Measurements from ENCODE around the gene SDR39U1.
"Not testable (repeated sequence)": the region's sequence is repeated elsewhere in the genome, so short reads cannot be mapped to it uniquely, and the experiment has no call there.

Gene SDR39U1, protein sequence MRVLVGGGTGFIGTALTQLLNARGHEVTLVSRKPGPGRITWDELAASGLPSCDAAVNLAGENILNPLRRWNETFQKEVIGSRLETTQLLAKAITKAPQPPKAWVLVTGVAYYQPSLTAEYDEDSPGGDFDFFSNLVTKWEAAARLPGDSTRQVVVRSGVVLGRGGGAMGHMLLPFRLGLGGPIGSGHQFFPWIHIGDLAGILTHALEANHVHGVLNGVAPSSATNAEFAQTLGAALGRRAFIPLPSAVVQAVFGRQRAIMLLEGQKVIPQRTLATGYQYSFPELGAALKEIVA

DNA sequence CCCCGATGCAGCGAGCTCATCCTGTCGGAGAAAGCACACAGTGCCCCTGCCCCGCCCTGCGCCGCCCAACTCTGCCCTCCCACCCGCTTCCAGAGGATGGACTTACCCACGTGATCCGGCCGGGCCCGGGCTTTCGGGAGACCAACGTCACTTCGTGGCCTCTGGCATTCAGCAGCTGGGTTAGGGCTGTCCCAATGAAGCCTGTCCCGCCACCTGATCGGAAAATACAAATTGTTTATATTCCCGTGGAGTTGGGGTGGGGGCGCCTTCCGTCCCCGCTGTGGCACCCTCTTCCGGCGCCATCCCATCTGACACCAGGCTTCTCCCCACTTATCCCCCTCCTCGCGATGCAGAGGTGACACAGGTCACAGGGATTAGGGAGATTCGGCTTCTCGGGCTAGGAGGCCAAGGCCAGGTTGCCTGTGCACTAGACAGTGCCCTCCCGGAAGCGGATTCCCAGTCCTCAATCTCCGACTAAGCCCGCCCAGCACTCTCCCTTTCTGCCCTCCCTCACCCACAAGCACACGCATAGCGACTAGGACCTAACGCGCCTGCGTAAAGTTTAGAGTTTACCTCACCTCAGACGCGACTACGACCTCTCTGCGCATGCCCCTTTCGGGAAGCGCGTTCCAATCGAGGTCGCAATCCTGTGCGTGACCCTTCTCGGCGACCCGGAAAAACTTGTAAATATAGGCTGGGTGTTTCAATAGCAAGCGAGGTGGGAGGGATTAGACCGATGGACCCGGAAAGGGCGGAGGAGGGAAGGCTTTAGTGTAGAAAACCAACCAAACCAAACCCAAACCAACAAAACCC lies at the start of gene SDR39U1:
Gene SDR39U1 (minus strand): TSS at position 537 of the 813 bp plus-strand sequence. CDS start 7 bp downstream, at position 530.
- peak; percentile 94 for DNase-seq (ENCODE audit: low spot score)

DNA sequence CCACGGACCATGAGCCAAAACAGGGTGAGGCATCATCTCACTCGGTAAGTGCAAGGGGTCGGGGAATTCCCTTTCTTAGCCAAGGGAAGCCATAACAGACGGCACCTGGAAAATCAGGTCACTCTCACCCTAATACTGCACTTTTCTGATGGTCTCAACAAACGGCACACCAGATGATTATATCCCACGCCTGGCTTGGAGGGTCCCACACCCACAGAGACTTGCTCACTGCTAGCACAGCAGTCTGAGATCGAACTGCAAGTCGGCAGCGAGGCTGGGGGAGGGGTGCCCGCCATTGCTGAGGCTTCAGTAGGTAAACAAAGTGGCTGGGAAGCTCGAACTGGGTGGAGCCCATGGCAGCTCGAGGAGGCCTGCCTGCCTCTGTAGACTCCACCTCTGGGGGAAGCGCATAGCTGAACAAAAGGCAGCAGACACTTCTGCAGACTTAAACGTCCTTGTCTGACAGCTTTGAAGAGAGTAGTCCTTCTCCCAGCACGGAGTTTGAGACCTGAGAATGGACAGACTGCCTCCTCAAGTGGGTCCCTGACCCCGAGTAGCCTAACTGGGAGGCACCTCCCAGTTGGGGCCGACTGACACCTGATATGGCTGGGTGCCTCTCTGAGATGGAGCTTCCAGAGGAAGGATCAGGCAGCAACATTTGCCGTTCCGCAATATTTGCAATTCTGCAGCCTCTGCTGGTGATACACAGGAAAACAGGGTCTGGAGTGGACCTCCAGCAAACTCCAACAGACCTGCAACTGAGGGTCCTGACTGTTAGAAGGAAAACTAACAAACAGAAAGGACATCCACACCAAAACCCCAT lies 49.2 kb upstream of the SDR39U1 start:
- DNase-seq (ENCODE audit: low spot score), result not testable (repeated sequence)

DNA sequence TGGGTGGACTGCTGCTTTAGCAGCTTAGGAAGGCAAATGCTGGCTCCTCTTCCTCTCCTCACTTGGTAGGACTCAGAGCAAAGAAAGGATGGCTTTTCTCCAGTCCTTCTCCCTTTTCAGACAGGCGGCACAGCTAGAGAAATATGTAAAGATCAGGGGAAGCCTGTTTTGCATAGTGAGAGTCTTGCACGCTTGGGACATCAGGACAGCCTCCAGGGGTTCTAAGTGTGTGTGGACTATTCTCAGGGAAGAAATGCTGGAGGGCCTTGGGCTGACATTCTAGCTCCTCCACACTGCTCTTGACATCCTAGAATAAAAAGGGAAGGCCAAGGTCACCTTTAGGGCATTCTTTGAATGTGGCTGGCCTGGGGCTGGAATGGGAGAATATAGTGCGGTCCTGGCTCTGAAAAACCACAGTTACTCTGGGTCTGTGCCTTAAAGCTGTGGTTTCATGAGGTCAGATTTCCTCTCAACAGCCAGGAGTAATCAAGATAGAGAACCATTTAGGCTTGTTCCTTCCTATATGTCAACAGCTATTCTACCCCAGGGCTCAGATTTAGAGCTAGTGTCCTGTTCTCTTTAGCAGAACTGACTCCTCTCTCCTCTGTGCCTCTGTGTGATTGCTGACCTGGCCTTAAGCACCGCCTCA lies 41.2 kb upstream of the SDR39U1 start:
- no peak for DNase-seq (ENCODE audit: low spot score)

DNA sequence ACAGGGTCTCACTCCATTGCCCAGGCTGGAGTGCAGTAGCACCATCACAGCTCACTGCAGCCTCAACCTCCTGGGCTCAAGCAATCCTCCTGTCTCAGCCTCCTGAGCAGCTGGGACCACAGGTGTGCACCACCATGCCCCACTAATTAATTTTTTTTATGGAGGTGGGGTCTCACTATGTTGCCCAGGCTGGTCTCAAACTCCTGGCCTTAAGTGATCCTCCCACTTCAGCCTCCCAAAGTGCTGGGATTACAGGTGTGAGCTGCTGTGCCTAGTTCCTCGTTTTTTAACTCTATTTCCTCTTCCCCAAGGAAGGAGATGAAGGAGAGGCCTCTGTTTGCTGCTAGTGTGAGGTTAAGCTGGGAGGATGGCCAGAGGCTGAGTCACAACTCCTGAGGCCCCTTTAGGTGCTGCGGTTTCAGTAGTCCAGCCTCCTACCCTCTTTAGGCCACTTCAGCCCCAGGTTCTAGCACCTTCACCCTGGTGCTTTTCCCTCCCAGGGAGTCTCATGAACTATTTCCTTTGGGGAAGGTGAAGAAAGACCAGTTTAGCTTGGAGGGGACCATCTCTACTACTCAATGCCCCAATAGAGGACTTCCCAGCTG lies 40.2 kb upstream of the SDR39U1 start:
- not testable (repeated sequence) for DNase-seq (ENCODE audit: low spot score)

DNA sequence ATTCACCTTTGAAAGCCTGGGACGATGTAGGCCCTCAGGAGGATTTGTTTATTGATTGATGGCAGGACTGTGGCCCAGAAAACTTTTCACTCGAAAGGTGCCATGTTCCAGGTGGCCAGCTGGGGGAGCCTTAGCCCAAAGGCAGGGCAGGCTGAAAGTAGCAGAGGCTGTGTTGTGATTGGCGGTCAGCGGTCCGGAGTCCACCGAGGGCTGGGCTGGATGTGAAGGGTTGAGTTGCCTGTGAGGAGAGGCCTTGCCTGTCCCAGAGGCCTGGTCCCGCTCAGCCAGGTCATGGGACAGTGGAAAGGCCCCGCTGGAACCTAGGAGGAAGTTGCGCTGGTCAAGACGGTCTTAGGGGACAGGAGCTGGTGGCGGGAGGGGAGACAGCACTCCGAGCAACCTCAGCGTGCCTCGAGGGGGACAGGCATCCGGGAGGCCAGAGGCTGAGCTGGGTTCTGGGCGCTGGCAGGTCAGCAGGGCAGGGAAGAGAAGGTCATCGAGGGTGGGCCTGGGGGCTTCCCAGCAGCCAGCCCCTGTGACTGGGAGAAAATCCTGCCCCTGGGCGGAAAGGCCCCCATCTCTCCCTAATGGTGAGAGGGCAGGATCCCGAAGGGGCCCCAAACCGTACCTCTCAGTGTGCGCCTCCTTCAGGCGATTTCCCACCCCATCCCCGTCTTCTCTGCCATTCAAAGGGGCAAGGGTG lies 39.2 kb upstream of the SDR39U1 start:
- peak; percentile 86 for DNase-seq (ENCODE audit: low spot score)

DNA sequence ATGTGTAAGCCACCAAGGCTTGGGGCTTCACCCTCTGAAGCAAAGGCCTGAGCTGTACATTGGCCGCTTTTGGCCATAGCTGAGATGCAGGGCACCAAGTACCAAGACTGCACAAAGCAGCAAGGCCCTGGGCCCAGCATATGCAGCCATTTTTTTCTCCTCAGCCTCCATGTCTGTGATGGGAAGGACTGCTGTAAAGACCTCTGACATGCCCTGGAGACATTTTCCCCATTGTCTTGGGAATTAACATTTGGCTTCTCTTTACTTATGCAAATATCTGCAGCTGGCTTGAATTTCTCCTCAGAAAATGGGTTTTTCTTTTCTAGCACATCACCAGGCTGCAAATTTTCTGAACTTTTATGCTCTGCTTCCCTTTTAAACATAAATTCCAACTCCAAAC lies 37.4 kb upstream of the SDR39U1 start:
- DNase-seq (ENCODE audit: low spot score), result not testable (repeated sequence)

DNA sequence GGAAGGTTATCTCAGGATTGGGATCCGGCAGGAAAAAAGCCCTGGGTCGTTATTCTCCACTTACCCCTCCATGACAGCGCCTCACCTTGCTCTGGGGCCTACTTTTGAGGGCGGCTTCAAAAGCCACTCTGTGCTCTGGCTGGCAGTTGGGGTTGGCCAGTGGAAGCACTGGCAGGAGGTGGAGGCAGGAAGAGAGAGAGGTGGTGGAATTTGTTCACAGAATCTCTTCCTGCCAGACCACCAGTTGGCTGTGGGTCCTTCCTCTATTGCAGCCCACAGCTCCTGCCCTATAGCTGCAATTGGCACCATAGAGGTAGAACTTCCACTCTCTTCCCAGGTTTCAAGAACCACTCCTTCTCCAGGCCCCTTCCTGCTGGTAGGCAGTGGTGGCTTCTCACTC lies 32.7 kb upstream of the SDR39U1 start:
- DNase-seq (ENCODE audit: low spot score), result no peak

DNA sequence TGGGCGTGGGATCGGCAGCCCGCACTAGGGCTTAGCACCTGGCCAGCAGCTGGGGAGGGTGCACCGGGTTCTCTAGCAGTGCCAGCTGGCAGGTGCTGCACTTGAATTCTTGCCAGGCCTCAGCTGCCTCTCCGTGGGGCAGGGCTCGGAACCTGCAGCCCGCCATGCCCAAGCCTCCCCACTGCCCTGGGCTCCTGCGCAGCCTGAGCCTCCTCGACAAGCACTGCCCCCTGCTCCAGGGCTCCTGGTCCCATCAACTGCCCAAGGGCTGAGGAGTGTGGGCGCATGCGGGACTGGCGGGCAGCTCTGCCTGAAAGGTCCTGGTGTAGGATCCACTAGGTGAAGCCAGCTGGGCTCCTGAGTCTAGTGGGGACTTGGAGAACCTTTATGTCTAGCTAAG lies 30.6 kb upstream of the SDR39U1 start:
- DNase-seq (ENCODE audit: low spot score), result no peak

DNA sequence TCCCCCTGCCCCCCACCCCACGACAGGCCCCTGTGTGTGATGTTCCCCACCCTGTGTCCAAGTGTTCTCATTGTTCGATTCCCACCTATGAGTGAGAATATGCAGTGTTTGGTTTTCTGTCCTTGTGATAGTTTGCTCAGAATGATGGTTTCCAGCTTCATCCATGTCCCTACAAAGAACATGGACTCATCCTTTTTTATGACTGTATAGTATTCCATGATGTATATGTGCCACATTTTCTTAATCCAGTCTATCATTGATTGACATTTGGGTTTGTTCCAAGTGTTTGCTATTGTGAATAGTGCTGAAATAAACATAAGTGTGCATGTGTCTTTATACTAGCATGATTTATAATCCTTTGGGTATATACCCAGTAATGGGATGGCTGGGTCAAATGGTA lies 27.9 kb upstream of the SDR39U1 start:
- not testable (repeated sequence) for DNase-seq (ENCODE audit: low spot score)

DNA sequence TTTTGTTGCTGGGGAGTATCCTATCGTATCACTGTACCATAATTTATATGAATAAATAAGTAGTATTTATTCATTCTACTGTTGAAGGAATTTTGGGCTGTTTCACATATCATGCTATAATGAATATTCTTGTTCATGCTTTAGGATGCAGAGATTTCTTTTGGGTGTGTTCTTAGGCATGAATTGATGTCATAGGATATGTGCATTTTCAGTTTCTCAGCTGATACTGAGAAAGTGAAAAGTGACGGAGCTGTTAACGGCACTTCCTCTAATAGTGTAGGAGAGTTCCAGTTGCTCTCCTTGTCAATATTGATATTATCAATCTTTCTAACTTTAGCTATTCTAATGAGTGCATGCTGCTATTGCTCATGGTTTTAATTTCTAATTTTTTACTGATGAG lies 23.2 kb upstream of the SDR39U1 start:
- DNase-seq (ENCODE audit: low spot score), result no peak

DNA sequence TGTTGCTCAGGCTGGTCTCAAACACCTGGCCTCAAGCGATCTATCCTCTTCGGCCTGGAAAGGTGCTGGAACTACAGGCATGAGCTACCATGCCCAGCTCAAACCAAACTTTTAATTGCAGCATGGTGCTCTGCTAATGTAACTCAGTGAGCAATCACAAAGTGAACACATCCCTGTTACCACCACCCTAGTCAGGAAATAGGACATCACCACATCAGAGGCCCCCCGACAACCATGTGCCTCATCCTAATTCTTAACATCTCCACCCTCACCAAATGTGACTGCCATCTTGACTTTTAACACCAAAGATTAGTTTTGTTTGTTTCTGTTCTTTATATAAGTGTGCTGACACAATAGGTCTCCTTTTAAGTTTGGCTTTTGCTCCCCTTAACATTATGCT lies 22.8 kb upstream of the SDR39U1 start:
- no peak for DNase-seq (ENCODE audit: low spot score)

DNA sequence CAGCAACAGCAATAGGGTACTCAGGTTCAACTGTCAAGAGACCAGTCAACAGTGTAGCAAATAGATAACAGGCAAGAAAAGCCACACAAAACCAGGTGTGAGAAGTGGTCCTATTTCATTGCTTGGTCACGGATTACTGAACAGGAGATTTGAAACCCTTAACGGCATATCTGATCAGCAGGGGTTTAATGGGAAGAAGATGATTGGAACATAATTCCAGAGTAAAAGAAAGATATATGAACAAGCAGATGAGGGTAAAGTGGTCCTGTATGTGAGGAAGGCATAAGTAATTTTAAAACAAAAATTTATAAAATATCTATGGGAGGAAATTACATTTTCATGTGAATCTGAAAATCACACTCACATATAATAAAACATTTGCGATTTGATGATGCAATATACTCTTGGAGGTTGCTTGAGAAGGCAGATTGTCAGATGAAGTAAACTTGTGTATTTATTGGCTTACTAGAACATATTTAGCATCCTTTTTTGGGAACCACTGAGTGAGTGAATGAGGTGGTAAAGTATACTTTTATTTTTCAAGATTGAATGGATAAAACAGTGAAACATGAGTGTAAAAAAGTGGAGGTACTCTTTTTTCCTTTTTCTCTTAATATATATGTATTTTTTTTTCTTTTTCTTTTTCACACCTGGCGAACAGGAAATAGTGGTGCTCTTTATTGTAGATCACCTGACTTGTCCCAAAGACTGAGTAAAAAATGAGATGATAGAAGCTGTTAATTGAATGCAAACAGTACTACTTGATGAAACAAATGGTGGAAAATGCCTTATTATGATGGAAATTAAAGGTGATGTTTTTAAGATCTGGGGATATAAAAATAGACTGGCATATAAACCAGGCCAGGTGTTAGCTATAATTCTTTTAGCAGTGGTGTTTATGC lies 21.6 kb upstream of the SDR39U1 start:
- DNase-seq (ENCODE audit: low spot score), result no peak

DNA sequence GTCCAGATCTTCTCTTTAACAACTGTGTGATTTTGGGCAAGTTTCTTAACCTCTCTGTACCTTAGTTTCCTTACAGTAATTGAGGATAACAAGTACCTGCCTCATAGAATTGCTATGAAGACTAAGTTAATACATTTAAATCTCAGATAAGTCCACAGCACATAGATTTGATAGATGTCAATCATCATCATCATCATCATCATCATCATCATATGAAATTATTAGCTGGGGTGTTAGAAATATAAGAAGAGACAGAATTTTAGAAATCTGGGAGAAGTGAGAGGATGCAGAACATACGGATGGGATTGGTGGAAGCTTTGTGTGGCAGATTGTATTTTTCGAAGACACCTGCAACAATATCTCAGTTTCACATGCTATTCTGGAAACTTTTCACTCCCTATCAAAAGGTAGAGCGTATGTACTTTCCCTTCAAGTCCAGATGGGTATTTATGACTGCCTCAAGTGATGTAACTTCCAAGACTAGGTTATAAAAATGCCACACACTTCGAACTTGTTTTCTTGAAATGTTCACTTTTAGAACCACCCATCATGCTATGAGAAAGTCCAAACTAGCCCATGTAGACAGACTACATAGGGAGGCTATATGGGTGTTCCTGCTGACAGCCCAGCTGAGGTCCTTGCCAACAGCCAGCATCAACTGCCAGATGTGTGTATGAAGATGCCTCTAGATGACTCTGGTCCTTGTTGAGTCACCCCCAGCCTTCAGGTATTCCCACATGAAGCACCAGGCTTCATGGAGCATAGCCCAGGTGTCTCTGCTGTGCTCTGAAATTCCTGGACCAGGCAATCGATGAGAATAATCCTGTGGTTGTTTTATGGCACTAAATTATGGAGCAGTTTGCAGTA lies 20.7 kb upstream of the SDR39U1 start:
- no peak for DNase-seq (ENCODE audit: low spot score)

DNA sequence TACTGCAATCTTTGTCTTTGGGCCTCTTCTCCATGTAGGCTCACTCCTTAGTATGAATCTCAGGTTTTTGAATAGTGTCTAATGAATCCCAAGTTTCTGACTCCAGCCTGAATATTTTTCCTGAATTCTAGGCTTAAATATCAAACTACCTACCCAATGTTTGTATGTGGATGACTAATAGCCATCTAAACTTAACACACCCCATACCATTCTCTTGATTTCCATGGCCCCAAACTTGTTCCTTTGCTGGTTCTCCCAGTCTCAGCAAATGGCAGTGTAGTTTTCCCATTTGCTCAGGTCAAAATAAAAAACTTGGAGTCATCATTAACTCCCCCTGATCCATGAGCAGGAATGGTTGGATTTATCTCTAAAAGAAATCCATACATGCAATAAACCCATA lies 18.8 kb upstream of the SDR39U1 start:
- DNase-seq (ENCODE audit: low spot score), result no peak

DNA sequence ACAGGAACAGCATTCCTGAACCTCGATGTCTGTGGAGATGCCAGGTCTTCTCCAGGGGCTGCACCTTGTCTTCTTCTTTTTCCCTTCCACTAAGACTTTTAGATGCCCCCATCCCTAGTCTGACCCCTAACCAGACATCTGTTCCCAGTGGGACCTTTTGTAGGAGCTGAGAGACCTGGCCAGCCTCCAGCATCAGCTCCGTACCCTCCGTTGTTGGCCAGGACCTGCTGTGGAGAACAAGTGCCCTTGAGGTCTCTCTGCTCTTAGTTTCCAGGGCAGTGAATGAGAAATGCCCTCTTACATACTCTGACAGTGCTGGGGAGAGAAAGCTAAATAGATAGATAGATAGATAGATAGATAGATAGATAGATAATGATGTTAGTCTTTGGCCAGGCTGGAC lies 16.8 kb upstream of the SDR39U1 start:
- no peak for DNase-seq (ENCODE audit: low spot score)

DNA sequence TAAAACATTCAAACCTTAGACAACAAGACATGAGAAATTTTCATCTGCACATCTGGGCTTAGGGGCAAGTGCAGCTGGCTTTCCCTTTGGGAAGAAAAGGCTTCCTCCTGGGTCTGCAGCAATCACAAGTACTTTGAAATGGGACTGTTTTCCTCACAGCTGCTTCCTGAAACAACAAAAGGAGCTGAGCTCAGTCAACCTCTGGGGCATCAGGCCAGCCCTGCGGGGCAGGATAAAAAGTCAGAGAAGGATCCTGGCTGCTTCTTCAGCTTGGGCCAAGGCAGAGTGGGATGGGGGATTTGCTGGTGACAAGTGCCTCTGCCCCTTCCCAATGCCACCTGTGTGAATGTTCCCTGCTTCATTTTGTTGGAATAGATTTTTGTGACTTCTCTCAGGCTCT lies 16.2 kb upstream of the SDR39U1 start:
- DNase-seq (ENCODE audit: low spot score), result no peak

DNA sequence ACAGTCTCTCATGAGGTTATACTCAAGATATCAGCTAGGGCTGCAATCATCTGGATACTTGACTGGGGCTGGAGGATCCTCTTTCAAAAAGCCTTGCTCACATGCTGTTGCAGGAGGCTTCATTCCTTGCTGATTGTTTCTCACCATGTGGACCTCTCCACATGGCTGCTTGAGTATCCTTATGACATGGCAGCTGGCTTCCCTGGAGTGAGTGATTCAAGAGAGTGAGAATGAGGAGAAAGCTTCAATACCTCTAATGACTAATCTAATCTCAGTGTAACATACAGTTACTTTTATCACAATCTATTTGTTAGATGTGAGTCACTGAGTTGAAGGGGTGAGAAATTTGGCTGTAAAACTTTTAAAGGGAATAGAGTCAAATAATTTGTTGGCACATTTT lies 14.4 kb upstream of the SDR39U1 start:
- no peak for DNase-seq (ENCODE audit: low spot score)

DNA sequence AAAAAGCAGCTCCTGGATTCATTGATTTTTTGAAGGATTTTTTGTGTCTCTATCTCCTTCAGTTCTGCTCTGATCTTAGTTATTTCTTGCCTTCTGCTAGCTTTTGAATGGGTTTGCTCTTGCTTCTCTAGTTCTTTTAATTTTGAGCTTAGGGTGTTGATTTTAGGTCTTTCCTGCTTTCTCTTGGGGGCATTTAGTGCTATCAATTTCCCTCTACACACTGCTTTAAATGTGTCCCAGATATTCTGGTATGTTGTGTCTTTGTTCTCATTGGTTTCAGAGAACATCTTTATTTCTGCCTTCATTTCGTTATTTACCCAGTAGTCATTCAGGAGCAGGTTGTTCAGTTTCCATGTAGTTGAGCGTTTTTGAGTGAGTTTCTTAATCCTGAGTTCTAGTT lies 8.3 kb upstream of the SDR39U1 start:
- not testable (repeated sequence) for DNase-seq (ENCODE audit: low spot score)

DNA sequence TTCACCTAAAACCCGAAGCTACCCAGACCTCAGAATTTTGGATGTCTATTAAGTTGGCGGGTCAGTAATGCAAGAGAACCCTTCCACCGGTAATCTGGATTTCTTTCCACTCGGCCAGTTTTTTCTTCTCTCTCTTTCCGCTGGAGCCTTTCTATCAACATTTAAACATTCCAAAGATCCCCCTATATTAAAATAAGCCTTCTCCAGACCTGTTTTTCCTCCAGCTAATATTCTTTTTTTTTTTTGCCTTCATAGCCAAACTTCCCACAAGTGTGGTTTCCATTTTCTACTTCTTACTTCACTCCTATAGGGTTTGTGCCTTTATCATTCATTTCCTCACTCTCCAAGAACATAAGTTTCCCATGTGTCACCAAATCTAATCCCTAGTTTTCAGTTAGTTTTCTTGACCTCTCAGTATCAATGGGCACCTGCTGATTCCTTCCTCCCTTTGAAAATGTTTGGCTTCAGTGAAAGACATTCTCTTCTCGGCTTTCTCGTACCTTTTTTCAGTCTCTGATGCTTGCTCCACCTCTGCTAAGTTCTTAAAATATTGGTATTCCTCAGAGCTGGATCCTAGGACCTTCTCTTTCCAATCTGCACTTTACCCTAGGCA lies 583 bp upstream of the SDR39U1 start:
- DNase-seq (ENCODE audit: low spot score), result no peak
